ENCODE measurements around the gene REPIN1. TPM values are rescaled to one million over a fixed set of nuclear protein-coding genes. Genes with fewer than 3 reads are reported as not detected.

Gene REPIN1
- total and polyA plus RNA-seq, 9 of the 15 experiments (the other 6 are each of a cell fraction or from before 2014, with no cell fraction given): 8.1 to 283 (median 94.3) TPM

- no peak for TF ChIP-seq E2F1 (CRISPR knock-in tag; IDR thresholded peaks at IDR 0.05)
- TF ChIP-seq NFIC (IDR thresholded peaks at IDR 0.05): peak; percentile 77
- no peak for TF ChIP-seq MYC (IDR thresholded peaks at IDR 0.05; ENCODE audit: low read depth, low read length)
- TF ChIP-seq MYC (CRISPR knock-in tag; IDR thresholded peaks at IDR 0.05; ENCODE audit: borderline replicate concordance, low read depth): peak; percentile 92
- TF ChIP-seq NR4A1 (CRISPR knock-in tag; IDR thresholded peaks at IDR 0.05): peak; percentile 60; the same call in 1 of the 2 replicates
- peak; percentile 99 for TF ChIP-seq NR4A1 (tag; IDR thresholded peaks at IDR 0.05)
- TF ChIP-seq NUFIP1 (IDR thresholded peaks at IDR 0.05; ENCODE audit: partially characterized antibody): peak; percentile 26
- TF ChIP-seq ZFX (CRISPR knock-in tag; IDR thresholded peaks at IDR 0.05): no peak
- peak; percentile 42; the same call in 1 of the 2 replicates for TF ChIP-seq POLR2AphosphoS2 (IDR thresholded peaks at IDR 0.05; ENCODE audit: low read length)
- no peak for TF ChIP-seq MAX (CRISPR knock-in tag; IDR thresholded peaks at IDR 0.05)
- TF ChIP-seq TCF7 (IDR thresholded peaks at IDR 0.05; ENCODE audit: borderline replicate concordance): no peak
- TF ChIP-seq MTA2 (IDR thresholded peaks at IDR 0.05; ENCODE audit: low read depth): no peak
- TF ChIP-seq ZNF175 (CRISPR knock-in tag; IDR thresholded peaks at IDR 0.05; ENCODE audit: low read depth): no peak; the same call in none of the 2 replicates
- TF ChIP-seq FOXJ3 (CRISPR knock-in tag; IDR thresholded peaks at IDR 0.05): no peak
- TF ChIP-seq ZNF639 (CRISPR knock-in tag; conservative IDR thresholded peaks at IDR 0.05 in 1 of 2, IDR thresholded peaks at IDR 0.05 in 1 of 2): peak in 1 of 2 experiments; percentile 76; a peak in 2 of 4 replicates
- peak; percentile 87 for TF ChIP-seq BACH1 (tag; IDR thresholded peaks at IDR 0.05)
- TF ChIP-seq IRF2 (CRISPR knock-in tag; IDR thresholded peaks at IDR 0.05): no peak
- peak; percentile 97 for TF ChIP-seq ZBTB9 (CRISPR knock-in tag; IDR thresholded peaks at IDR 0.05)
- 0 out of 2 replicates have a peak, but pooled peaks have one; percentile 10 for TF ChIP-seq GTF2F1 (IDR thresholded peaks at IDR 0.05; ENCODE audit: low read depth, low read length)
Measured at GRCh38 chr7:150322114-150322832, 46.3 kb upstream of the REPIN1 start (continued).

Data from K562 (cell line).